ENCODE data around the gene ZNF275. TPM values are rescaled to one million over a fixed set of nuclear protein-coding genes. Genes with fewer than 3 reads are reported as not detected.

ZNF275 gene
- total and polyA plus RNA-seq, 4 donors = 6.2 to 13.9 (median 8.6) TPM

- no peaks in the 10 kb centered on the region for H3K4me1 ChIP-seq (ENCODE audit: control insufficient read depth in 4 of 4, insufficient read depth in 4 of 4, low read length in 3 of 4)
- no peak for DNase-seq (ENCODE audit: low spot score)
- no peak overlapping the region for H3K4me3 ChIP-seq (ENCODE audit: low read depth in 1 of 3, low read length in 3 of 3)
- no peak overlapping the region for H3K9ac ChIP-seq (ENCODE audit: low read depth in 1 of 2, low read length in 2 of 2)
- peaks cover 0 to 2% (median 0%) of the 10 kb centered on the region in 4 donors for H3K9me3 ChIP-seq (ENCODE audit: control insufficient read depth in 4 of 4, low read length in 3 of 4)
- WGBS = 78% methylated on average over 17 of the region's 17 CpGs
- H3K36me3 ChIP-seq (ENCODE audit: control insufficient read depth in 4 of 4, insufficient read depth in 3 of 4, low read depth in 1 of 4, low read length in 3 of 4) = no peaks in the 10 kb centered on the region
- H3K27ac ChIP-seq (ENCODE audit: low read depth in 1 of 2, low read length in 2 of 2) = no peak overlapping the region
- TF ChIP-seq SP1 (IDR thresholded peaks at IDR 0.05) (no peak), JUND (IDR thresholded peaks at IDR 0.05) (no peak), FOXA1 (IDR thresholded peaks at IDR 0.05) (no peak), GABPA (IDR thresholded peaks at IDR 0.05 in 1 of 2, conservative IDR thresholded peaks at IDR 0.05 in 1 of 2) (no peak), YY1 (IDR thresholded peaks at IDR 0.05) (no peak), CTCF (IDR thresholded peaks at IDR 0.05; ENCODE audit: low read depth, low read length, missing input control) (no peak), ATF3 (IDR thresholded peaks at IDR 0.05) (no peak), RXRA (IDR thresholded peaks at IDR 0.05) (no peak), FOXA2 (IDR thresholded peaks at IDR 0.05) (no peak), RAD21 (IDR thresholded peaks at IDR 0.05) (no peak), HNF4G (IDR thresholded peaks at IDR 0.05) (no peak)
- no peaks in the 10 kb centered on the region for H3K27me3 ChIP-seq (ENCODE audit: control insufficient read depth in 4 of 4, insufficient read depth in 4 of 4, low read length in 3 of 4)
Observed at GRCh38 chrX:153398275-153398960, 64.5 kb downstream of the ZNF275 start.

GRCh38 chrX:153400146-153401132 is 66.5 kb downstream of the ZNF275 start:
- Histone ChIP-seq H3K27ac (ENCODE audit: low read depth in 1 of 2, low read length in 2 of 2) (no peak overlapping the region), H3K36me3 (ENCODE audit: control insufficient read depth in 4 of 4, insufficient read depth in 3 of 4, low read depth in 1 of 4, low read length in 3 of 4) (no peaks in the 10 kb centered on the region), H3K27me3 (ENCODE audit: control insufficient read depth in 4 of 4, insufficient read depth in 4 of 4, low read length in 3 of 4) (no peaks in the 10 kb centered on the region), H3K4me3 (ENCODE audit: low read depth in 1 of 3, low read length in 3 of 3) (no peak overlapping the region), H3K9ac (ENCODE audit: low read depth in 1 of 2, low read length in 2 of 2) (no peak overlapping the region), H3K4me1 (ENCODE audit: control insufficient read depth in 4 of 4, insufficient read depth in 4 of 4, low read length in 3 of 4) (no peaks in the 10 kb centered on the region), H3K9me3 (ENCODE audit: control insufficient read depth in 4 of 4, low read length in 3 of 4) (peaks cover 0 to 2% (median 0%) of the 10 kb centered on the region in 4 donors)
- TF ChIP-seq RAD21 (IDR thresholded peaks at IDR 0.05) (no peak), CTCF (IDR thresholded peaks at IDR 0.05; ENCODE audit: low read depth, low read length, missing input control) (peak; percentile 47), GABPA (IDR thresholded peaks at IDR 0.05 in 1 of 2, conservative IDR thresholded peaks at IDR 0.05 in 1 of 2) (no peak)
- DNase-seq (ENCODE audit: low spot score) = peak; percentile 41
- 82% methylated on average over 60 of the region's 60 CpGs for WGBS

Data from liver (tissue), 9 donors.